PC-9 (cell line): ENCODE results near the gene GRID2.

Experiments
- EZH2 ChIP-seq: fragments of 200-600 bp; sonication (generic); IDR thresholded peaks from 2 replicates; pipeline ENCODE4 v1.8.0; 2017; ENCODE audit warnings: antibody characterized with exemption, low read depth
- TF ChIP-seq, protein P1 (sequence below): fragments of 200-600 bp; sonication (generic); conservative IDR thresholded peaks from 2 replicates; pipeline ENCODE4 v1.6.1; 2017; ENCODE audit warnings: mixed run types, antibody characterized with exemption, mild to moderate bottlenecking, moderate library complexity

GRCh38 chr4:92840880-92841279 is 537.1 kb downstream of the GRID2 start:
- TF ChIP-seq, protein P1, sequence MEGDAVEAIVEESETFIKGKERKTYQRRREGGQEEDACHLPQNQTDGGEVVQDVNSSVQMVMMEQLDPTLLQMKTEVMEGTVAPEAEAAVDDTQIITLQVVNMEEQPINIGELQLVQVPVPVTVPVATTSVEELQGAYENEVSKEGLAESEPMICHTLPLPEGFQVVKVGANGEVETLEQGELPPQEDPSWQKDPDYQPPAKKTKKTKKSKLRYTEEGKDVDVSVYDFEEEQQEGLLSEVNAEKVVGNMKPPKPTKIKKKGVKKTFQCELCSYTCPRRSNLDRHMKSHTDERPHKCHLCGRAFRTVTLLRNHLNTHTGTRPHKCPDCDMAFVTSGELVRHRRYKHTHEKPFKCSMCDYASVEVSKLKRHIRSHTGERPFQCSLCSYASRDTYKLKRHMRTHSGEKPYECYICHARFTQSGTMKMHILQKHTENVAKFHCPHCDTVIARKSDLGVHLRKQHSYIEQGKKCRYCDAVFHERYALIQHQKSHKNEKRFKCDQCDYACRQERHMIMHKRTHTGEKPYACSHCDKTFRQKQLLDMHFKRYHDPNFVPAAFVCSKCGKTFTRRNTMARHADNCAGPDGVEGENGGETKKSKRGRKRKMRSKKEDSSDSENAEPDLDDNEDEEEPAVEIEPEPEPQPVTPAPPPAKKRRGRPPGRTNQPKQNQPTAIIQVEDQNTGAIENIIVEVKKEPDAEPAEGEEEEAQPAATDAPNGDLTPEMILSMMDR = no peak
- no peak for TF ChIP-seq EZH2
